ENCODE measurements around the gene ADGRL1. TPM values are rescaled to one million over a fixed set of nuclear protein-coding genes. Genes with fewer than 3 reads are reported as not detected.

Gene ADGRL1
- total and polyA plus RNA-seq, 10 of the 15 experiments (the other 5 are each of a cell fraction or from before 2014, with no cell fraction given) = 0.05 to 4.8 (median 0.71) TPM

DNA sequence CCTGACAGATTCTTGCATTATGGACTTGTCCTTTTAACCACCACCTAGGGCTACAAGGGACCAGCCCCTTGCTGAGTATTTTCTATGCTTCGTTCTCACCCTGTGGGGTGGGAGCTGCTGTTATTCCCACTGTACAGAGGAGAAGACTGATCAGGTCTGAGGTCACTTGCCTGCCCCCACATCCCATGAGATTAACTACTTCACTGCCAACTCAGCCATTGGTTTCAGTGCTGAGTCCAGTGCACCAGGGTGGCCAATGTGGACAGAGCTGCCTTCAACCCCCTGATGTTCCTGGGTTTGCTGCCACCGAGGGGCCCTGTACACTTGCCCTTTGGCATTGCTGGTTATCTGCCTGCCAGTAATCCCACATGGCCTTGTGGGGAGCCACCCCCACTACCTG lies 95.3 kb downstream of the ADGRL1 start (continued):
- TF ChIP-seq, protein P1, sequence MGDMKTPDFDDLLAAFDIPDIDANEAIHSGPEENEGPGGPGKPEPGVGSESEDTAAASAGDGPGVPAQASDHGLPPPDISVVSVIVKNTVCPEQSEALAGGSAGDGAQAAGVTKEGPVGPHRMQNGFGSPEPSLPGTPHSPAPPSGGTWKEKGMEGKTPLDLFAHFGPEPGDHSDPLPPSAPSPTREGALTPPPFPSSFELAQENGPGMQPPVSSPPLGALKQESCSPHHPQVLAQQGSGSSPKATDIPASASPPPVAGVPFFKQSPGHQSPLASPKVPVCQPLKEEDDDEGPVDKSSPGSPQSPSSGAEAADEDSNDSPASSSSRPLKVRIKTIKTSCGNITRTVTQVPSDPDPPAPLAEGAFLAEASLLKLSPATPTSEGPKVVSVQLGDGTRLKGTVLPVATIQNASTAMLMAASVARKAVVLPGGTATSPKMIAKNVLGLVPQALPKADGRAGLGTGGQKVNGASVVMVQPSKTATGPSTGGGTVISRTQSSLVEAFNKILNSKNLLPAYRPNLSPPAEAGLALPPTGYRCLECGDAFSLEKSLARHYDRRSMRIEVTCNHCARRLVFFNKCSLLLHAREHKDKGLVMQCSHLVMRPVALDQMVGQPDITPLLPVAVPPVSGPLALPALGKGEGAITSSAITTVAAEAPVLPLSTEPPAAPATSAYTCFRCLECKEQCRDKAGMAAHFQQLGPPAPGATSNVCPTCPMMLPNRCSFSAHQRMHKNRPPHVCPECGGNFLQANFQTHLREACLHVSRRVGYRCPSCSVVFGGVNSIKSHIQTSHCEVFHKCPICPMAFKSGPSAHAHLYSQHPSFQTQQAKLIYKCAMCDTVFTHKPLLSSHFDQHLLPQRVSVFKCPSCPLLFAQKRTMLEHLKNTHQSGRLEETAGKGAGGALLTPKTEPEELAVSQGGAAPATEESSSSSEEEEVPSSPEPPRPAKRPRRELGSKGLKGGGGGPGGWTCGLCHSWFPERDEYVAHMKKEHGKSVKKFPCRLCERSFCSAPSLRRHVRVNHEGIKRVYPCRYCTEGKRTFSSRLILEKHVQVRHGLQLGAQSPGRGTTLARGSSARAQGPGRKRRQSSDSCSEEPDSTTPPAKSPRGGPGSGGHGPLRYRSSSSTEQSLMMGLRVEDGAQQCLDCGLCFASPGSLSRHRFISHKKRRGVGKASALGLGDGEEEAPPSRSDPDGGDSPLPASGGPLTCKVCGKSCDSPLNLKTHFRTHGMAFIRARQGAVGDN (IDR thresholded peaks at IDR 0.05) = no peak
- TF ChIP-seq ZNF274 (IDR thresholded peaks at IDR 0.05; ENCODE audit: insufficient read depth, insufficient read length) (no peak), RELA (IDR thresholded peaks at IDR 0.05; ENCODE audit: borderline replicate concordance, partially characterized antibody) (no peak), BACH1 (IDR thresholded peaks at IDR 0.05; ENCODE audit: borderline replicate concordance) (no peak), ZNF622 (IDR thresholded peaks at IDR 0.05) (no peak), CBFB (IDR thresholded peaks at IDR 0.05; ENCODE audit: low read depth) (no peak)

DNA sequence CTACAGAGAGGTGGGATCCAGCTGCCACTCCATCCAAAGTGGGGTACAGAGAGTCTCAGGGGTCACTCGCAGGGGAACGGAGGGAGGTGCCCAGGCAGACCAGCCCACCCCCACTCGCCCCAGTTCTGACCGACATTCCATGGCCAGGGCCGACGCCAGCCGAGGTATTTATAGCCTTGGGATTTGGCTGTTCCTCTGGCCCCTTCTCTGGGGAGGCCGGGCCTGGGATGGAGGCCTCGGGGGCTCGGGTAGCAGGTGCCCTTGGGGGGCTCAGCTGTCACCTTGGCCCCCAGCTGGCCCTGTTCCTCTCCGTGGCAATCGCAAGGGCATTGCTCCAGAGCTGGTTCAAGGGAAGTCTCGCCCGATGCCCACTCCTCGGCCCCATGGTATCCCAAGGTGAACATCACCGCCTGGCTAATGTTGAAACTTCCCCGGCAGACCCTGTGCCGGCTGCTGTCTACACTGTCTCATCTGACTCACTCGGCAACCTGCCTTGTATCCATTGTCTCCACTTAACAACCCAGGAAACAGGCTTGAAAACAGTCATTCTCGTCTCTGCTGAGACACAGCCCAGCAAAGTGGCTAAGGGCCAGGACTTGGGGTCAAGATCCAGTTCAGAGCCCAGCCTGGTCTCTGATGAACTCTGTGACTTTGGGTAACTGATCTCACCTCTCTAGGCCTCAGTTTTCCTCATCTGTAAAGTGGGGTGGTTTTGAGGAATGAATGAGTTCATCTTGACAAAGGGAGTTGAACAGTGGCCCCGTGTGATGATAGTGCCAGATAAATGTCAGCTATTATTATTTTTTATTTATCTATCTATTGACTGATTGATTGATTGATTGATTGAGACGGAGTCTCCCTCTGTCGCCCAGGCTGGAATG lies 98.1 kb downstream of the ADGRL1 start:
- 92% methylated on average over 23 of the region's 23 CpGs for WGBS (ENCODE audit: insufficient coverage, insufficient replicate concordance, low lambda C conversion rate, missing lambda C conversion rate)
- ChIA-PET RAD21 (ENCODE audit: unreplicated experiment) (no interaction called here), SMC1A (ENCODE audit: uncharacterized antibody, unreplicated experiment) (no interaction called here), POLR2A (no interaction called here), CTCF (no interaction called here)
- Histone ChIP-seq H4K20me1 (ENCODE audit: control insufficient read depth, insufficient read depth) (no peaks in the 10 kb centered on the region), H3K9me3 (replicated peaks; ENCODE audit: control insufficient read depth, insufficient read depth, low read length) (no peaks in the 10 kb centered on the region), H3K4me2 (ENCODE audit: control insufficient read depth, insufficient read depth) (no peak overlapping the region), H3K36me3 (ENCODE audit: control insufficient read depth in 2 of 2, insufficient read depth in 2 of 2, low read length in 1 of 2) (peaks cover 0 to 3% of the 10 kb centered on the region in 2 experiments; a peak in 2 of 4 replicates), H3K27me3 (replicated peaks in 1 of 2; ENCODE audit: control insufficient read depth in 2 of 2, insufficient read depth in 2 of 2, low read length in 1 of 2) (no peaks in the 10 kb centered on the region), H3K79me2 (ENCODE audit: control insufficient read depth, insufficient read depth, low read length) (no peaks in the 10 kb centered on the region), H3K9ac (ENCODE audit: control insufficient read depth, insufficient read depth, low read length) (no peak overlapping the region), H3K4me1 (ENCODE audit: control insufficient read depth, insufficient read depth, low read length) (no peaks in the 10 kb centered on the region), H2AFZ (ENCODE audit: control insufficient read depth, low read depth, low read length) (no peak overlapping the region), H3K27ac (ENCODE audit: control insufficient read depth, insufficient read depth) (no peak overlapping the region), H3K4me3 (no peak overlapping the region)
- BruUV-seq (replicated peaks) = no TSS peak
- FAIRE-seq = no peak
- no peak for TF ChIP-seq BHLHE40 (IDR thresholded peaks at IDR 0.05; ENCODE audit: borderline replicate concordance in 1 of 2, low read depth in 2 of 2, low read length in 1 of 2)
- no peak for TF ChIP-seq GABPA (IDR thresholded peaks at IDR 0.05; ENCODE audit: low read depth)
- ATAC-seq = no peak
- intact Hi-C loops (cut with micrococcal nuclease; ENCODE audit: unreplicated experiment) (no loop called here), in situ Hi-C loops (cut with MboI) (no loop called here)
- no peak for DNase-seq (ENCODE audit: low read depth, low spot score)

Measured in GM12878 (cell line).